ENCODE data around the gene NCAPD2.
"Not testable (repeated sequence)": the region's sequence is repeated elsewhere in the genome, so short reads cannot be mapped to it uniquely, and the experiment has no call there.

NCAPD2 gene

GRCh38 chr12:6469609-6470374 is 24.1 kb upstream of the NCAPD2 start:
- Mint-ChIP-seq H3K4me1 (peaks cover 46 to 64% of the 10 kb centered on the region in 2 donors), H3K9me3 (peaks cover 0 to 4% of the 10 kb centered on the region in 2 donors), H3K27ac (peak overlapping the region; percentile 87), H3K27me3 (no peaks in the 10 kb centered on the region), H3K4me3 (peak overlapping the region; percentile 83 to 86), H3K36me3 (peaks cover 28 to 35% of the 10 kb centered on the region in 2 donors)
- no peak for DNase-seq
- ATAC-seq (replicated peaks), result no peak

GRCh38 chr12:6470375-6471163 is 23.3 kb upstream of the NCAPD2 start, which contains the start of gene VAMP1:
VAMP1 (minus strand) TSS chr12:6470677; CDS start chr12:6470531, 146 bp downstream.
- Mint-ChIP-seq H3K27ac (peak within 1 kb of the TSS; percentile 87), H3K4me1 (peaks cover 43 to 58% of the 10 kb centered on the region in 2 donors), H3K27me3 (peaks cover 0 to 3% of the 10 kb centered on the region in 2 donors), H3K9me3 (peaks cover 0 to 4% of the 10 kb centered on the region in 2 donors), H3K36me3 (peaks cover 24 to 32% of the 10 kb centered on the region in 2 donors), H3K4me3 (peak within 1 kb of the TSS; percentile 83 to 86)
- DNase-seq (peak; percentile 96), ATAC-seq (replicated peaks) (peak; percentile 93)

GRCh38 chr12:6471989-6472360 is 21.9 kb upstream of the NCAPD2 start:
- Mint-ChIP-seq H3K27ac (no peak overlapping the region), H3K36me3 (peaks cover 11 to 21% of the 10 kb centered on the region in 2 donors), H3K4me1 (peaks cover 31 to 44% of the 10 kb centered on the region in 2 donors), H3K9me3 (peaks cover 0 to 1% of the 10 kb centered on the region in 2 donors), H3K4me3 (no peak overlapping the region), H3K27me3 (peaks cover 0 to 5% of the 10 kb centered on the region in 2 donors)
- no peak for ATAC-seq (replicated peaks)
- no peak for DNase-seq

- no peak overlapping the region for H3K27ac Mint-ChIP-seq
- DNase-seq (no peak), ATAC-seq (replicated peaks) (no peak)
- no peak overlapping the region for H3K4me3 Mint-ChIP-seq
- H3K36me3 Mint-ChIP-seq, result peaks cover 7 to 17% of the 10 kb centered on the region in 2 donors
- H3K9me3 Mint-ChIP-seq, result no peaks in the 10 kb centered on the region
- H3K27me3 Mint-ChIP-seq, result peaks cover 0 to 5% of the 10 kb centered on the region in 2 donors
- peaks cover 30 to 39% of the 10 kb centered on the region in 2 donors for H3K4me1 Mint-ChIP-seq
These were observed 21.4 kb upstream of the NCAPD2 start for GRCh38 chr12:6472491-6472890.

GRCh38 chr12:6475233-6475975 is 18.5 kb upstream of the NCAPD2 start:
- peaks cover 9 to 15% of the 10 kb centered on the region in 2 donors for H3K4me1 Mint-ChIP-seq
- H3K36me3 Mint-ChIP-seq, result not testable (repeated sequence)

GRCh38 chr12:6476489-6476888 is 17.4 kb upstream of the NCAPD2 start:
- Mint-ChIP-seq H3K4me1 (peaks cover 4 to 8% of the 10 kb centered on the region in 2 donors), H3K27ac (no peak overlapping the region), H3K27me3 (peaks cover 3 to 10% of the 10 kb centered on the region in 2 donors), H3K4me3 (no peak overlapping the region), H3K9me3 (no peaks in the 10 kb centered on the region), H3K36me3 (peaks cover 0 to 4% of the 10 kb centered on the region in 2 donors)
- ATAC-seq (replicated peaks) (no peak), DNase-seq (no peak)

More at GRCh38 chr12:6475233-6475975, 18.5 kb upstream of the NCAPD2 start:
- not testable (repeated sequence) for DNase-seq; H3K27ac Mint-ChIP-seq; H3K9me3 Mint-ChIP-seq; H3K4me3 Mint-ChIP-seq; ATAC-seq (replicated peaks); H3K27me3 Mint-ChIP-seq

GRCh38 chr12:6477601-6478377 is 16.1 kb upstream of the NCAPD2 start:
- DNase-seq; ATAC-seq (replicated peaks); H3K27ac Mint-ChIP-seq; H3K36me3 Mint-ChIP-seq; H3K9me3 Mint-ChIP-seq; H3K4me1 Mint-ChIP-seq; H3K27me3 Mint-ChIP-seq; H3K4me3 Mint-ChIP-seq: not testable (repeated sequence)

GRCh38 chr12:6478416-6478815 is 15.5 kb upstream of the NCAPD2 start:
- Mint-ChIP-seq H3K27ac (no peak overlapping the region), H3K4me1 (no peaks in the 10 kb centered on the region), H3K36me3 (peaks cover 0 to 4% of the 10 kb centered on the region in 2 donors), H3K4me3 (no peak overlapping the region), H3K27me3 (peaks cover 5 to 10% of the 10 kb centered on the region in 2 donors), H3K9me3 (no peaks in the 10 kb centered on the region)
- ATAC-seq (replicated peaks) (no peak), DNase-seq (no peak)

- H3K4me1 Mint-ChIP-seq, result peaks cover 2 to 9% of the 10 kb centered on the region in 2 donors
- no peak overlapping the region for H3K27ac Mint-ChIP-seq
- H3K36me3 Mint-ChIP-seq, result peaks cover 6 to 12% of the 10 kb centered on the region in 2 donors
- no peaks in the 10 kb centered on the region for H3K9me3 Mint-ChIP-seq
- DNase-seq, result no peak
- no peak overlapping the region for H3K4me3 Mint-ChIP-seq
- peaks cover 5% of the 10 kb centered on the region in 2 donors for H3K27me3 Mint-ChIP-seq
- ATAC-seq (replicated peaks), result no peak
These were observed 5.7 kb upstream of the NCAPD2 start for GRCh38 chr12:6488240-6488639.

- Mint-ChIP-seq H3K27me3 (peaks cover 0 to 5% of the 10 kb centered on the region in 2 donors), H3K4me3 (no peak overlapping the region), H3K4me1 (peaks cover 2 to 11% of the 10 kb centered on the region in 2 donors), H3K36me3 (peaks cover 6 to 12% of the 10 kb centered on the region in 2 donors), H3K9me3 (no peaks in the 10 kb centered on the region), H3K27ac (no peak overlapping the region)
- DNase-seq (no peak), ATAC-seq (replicated peaks) (no peak)
These were observed 4.5 kb upstream of the NCAPD2 start for GRCh38 chr12:6489449-6489848.

- not testable (repeated sequence) for H3K27ac Mint-ChIP-seq; H3K27me3 Mint-ChIP-seq; H3K9me3 Mint-ChIP-seq; DNase-seq; ATAC-seq (replicated peaks); H3K4me3 Mint-ChIP-seq
- H3K4me1 Mint-ChIP-seq, result peaks cover 7 to 22% of the 10 kb centered on the region in 2 donors
- peaks cover 6 to 16% of the 10 kb centered on the region in 2 donors for H3K36me3 Mint-ChIP-seq
These were observed 3.2 kb upstream of the NCAPD2 start for GRCh38 chr12:6490673-6491072.

GRCh38 chr12:6492838-6493496 is 935 bp upstream of the NCAPD2 start, which contains the start of gene MRPL51:
MRPL51 (minus strand) TSS chr12:6493262; CDS start chr12:6493136, 126 bp downstream.
- peaks cover 9 to 22% of the 10 kb centered on the region in 2 donors for H3K4me1 Mint-ChIP-seq
- H3K4me3 Mint-ChIP-seq, result peak within 1 kb of the TSS; percentile 88 to 97
- H3K36me3 Mint-ChIP-seq, result peaks cover 14 to 24% of the 10 kb centered on the region in 2 donors
- ATAC-seq (replicated peaks) (peak; percentile 82 to 87), DNase-seq (peak; percentile 84)
- H3K27ac Mint-ChIP-seq, result peak within 1 kb of the TSS; percentile 95
- no peaks in the 10 kb centered on the region for H3K9me3 Mint-ChIP-seq
- H3K27me3 Mint-ChIP-seq, result peaks cover 0 to 2% of the 10 kb centered on the region in 2 donors

GRCh38 chr12:6494258-6494743 is 399 bp downstream of the NCAPD2 start:
- Mint-ChIP-seq H3K27me3 (no peaks in the 10 kb centered on the region), H3K27ac (peak overlapping the region; percentile 95), H3K36me3 (peaks cover 14 to 24% of the 10 kb centered on the region in 2 donors), H3K4me3 (peak overlapping the region; percentile 88 to 97), H3K4me1 (peaks cover 9 to 22% of the 10 kb centered on the region in 2 donors), H3K9me3 (no peaks in the 10 kb centered on the region)
- no peak for ATAC-seq (replicated peaks)
- DNase-seq, result no peak

Measured in stimulated activated naive B cell treated with anti-CD40 and anti-IgM and Interleukin-4, amounts not matched to agents 10 μg/mL and 1 μg/mL and 100 μg/mL, for 72 hours (primary cell).